Ascending aorta (tissue), 2 donors: ENCODE measurements around the gene AADACL3. TPM values are rescaled to one million over a fixed set of nuclear protein-coding genes. Genes with fewer than 3 reads are reported as not detected.
"Not testable (repeated sequence)": the region's sequence is repeated elsewhere in the genome, so short reads cannot be mapped to it uniquely, and the experiment has no call there.

ENCODE experiments used
- DNase-seq, 2 donors: peaks; one replicate each; pipeline ENCODE4 v3.0.0-alpha.2; 2019; ENCODE audit warnings: low spot score in 2 of 2
- H3K27ac ChIP-seq, 2 donors: fragments of 200-600 bp; sonication (generic); one replicate each; pipeline ENCODE4 v1.5.1; 2016 to 2017; ENCODE audit warnings: mild to moderate bottlenecking in 1 of 2
- H3K27me3 ChIP-seq: fragments of 200-600 bp; sonication (generic); one replicate; pipeline ENCODE4 v1.5.1; 2017
- H3K36me3 ChIP-seq, 2 donors: fragments of 200-600 bp; sonication (generic); one replicate each; pipeline ENCODE4 v1.5.1; 2016
- H3K4me1 ChIP-seq, 2 donors: fragments of 200-600 bp; sonication (generic); one replicate each; pipeline ENCODE4 v1.5.1; 2016 to 2017; ENCODE audit warnings: mild to moderate bottlenecking in 1 of 2
- H3K4me3 ChIP-seq, 2 donors: fragments of 200-600 bp; sonication (generic); one replicate each; pipeline ENCODE4 v1.5.1; 2016 to 2017; ENCODE audit warnings: mild to moderate bottlenecking in 1 of 2
- H3K9me3 ChIP-seq, 2 donors: fragments of 200-600 bp; sonication (generic); one replicate each; pipeline ENCODE4 v1.5.1; 2016
- CTCF ChIP-seq, 3 experiments: fragments of 200-600 bp in 2 of 3; fragments of 450-650 bp in 1 of 3; sonication (generic) in 2 of 3; IDR thresholded peaks; one replicate each; pipeline ENCODE4 v1.5.1; 2016 to 2019; ENCODE audit warnings: antibody characterized with exemption in 3 of 3, mild to moderate bottlenecking in 1 of 3, moderate library complexity in 1 of 3
- intact Hi-C: fragments of 100-400 bp; cut with DNase I; formaldehyde crosslinking; loops from one replicate; pipeline ENCODE4 v1.15.1; 2023
- total RNA-seq: library from RNA; depleted of rRNA; stranded (reverse); fragments of >200 nt; gene quantifications from one replicate; pipeline ENCODE4 v1.1.0, GENCODE V29; 2016

AADACL3 gene
- total RNA-seq, 1 donor from 2014 or later = not detected

- no peaks in the 10 kb centered on the region for H3K36me3 ChIP-seq
- no peaks in the 10 kb centered on the region for H3K9me3 ChIP-seq
- no peak overlapping the region for H3K4me3 ChIP-seq
- no peak for DNase-seq
- no peak overlapping the region for H3K27ac ChIP-seq
- H3K27me3 ChIP-seq = no peaks in the 10 kb centered on the region
- no peaks in the 10 kb centered on the region for H3K4me1 ChIP-seq
- TF ChIP-seq CTCF (IDR thresholded peaks at IDR 0.05) = no peak
- intact Hi-C loops = no loop called here
These were observed 6.2 kb upstream of the AADACL3 start for GRCh38 chr1:12709696-12710095.

GRCh38 chr1:12711536-12711935, 4.4 kb upstream of the AADACL3 start:
- Histone ChIP-seq H3K27ac (no peak overlapping the region), H3K4me3 (no peak overlapping the region), H3K9me3 (no peaks in the 10 kb centered on the region), H3K27me3 (no peaks in the 10 kb centered on the region), H3K4me1 (no peaks in the 10 kb centered on the region), H3K36me3 (no peaks in the 10 kb centered on the region)
- no peak for TF ChIP-seq CTCF (IDR thresholded peaks at IDR 0.05)
- DNase-seq = no peak
- intact Hi-C loops = no loop called here

GRCh38 chr1:12712076-12712475, 3.8 kb upstream of the AADACL3 start:
- Histone ChIP-seq H3K4me1 (no peaks in the 10 kb centered on the region), H3K27me3 (no peaks in the 10 kb centered on the region), H3K36me3 (no peaks in the 10 kb centered on the region), H3K4me3 (no peak overlapping the region), H3K27ac (no peak overlapping the region), H3K9me3 (no peaks in the 10 kb centered on the region)
- intact Hi-C loops = no loop called here
- TF ChIP-seq CTCF (IDR thresholded peaks at IDR 0.05) = no peak
- no peak for DNase-seq

GRCh38 chr1:12712929-12713328, 3.0 kb upstream of the AADACL3 start:
- Histone ChIP-seq H3K36me3 (no peaks in the 10 kb centered on the region), H3K27ac (no peak overlapping the region), H3K9me3 (no peaks in the 10 kb centered on the region), H3K4me1 (no peaks in the 10 kb centered on the region), H3K27me3 (no peaks in the 10 kb centered on the region), H3K4me3 (no peak overlapping the region)
- DNase-seq = no peak
- no peak for TF ChIP-seq CTCF (IDR thresholded peaks at IDR 0.05)
- intact Hi-C loops = no loop called here

- H3K27me3 ChIP-seq, DNase-seq, intact Hi-C loops, H3K36me3 ChIP-seq, H3K9me3 ChIP-seq, H3K4me1 ChIP-seq, H3K27ac ChIP-seq, H3K4me3 ChIP-seq: not testable (repeated sequence)
These were observed 2.3 kb upstream of the AADACL3 start for GRCh38 chr1:12713651-12714050.

GRCh38 chr1:12714710-12715475, 1.0 kb upstream of the AADACL3 start:
- DNase-seq = no peak

More at GRCh38 chr1:12714710-12715475, 1.0 kb upstream of the AADACL3 start:
- intact Hi-C loops = no loop called here
- Histone ChIP-seq H3K27me3 (no peaks in the 10 kb centered on the region), H3K4me1 (no peaks in the 10 kb centered on the region), H3K36me3 (no peaks in the 10 kb centered on the region), H3K4me3 (no peak overlapping the region), H3K9me3 (no peaks in the 10 kb centered on the region), H3K27ac (no peak overlapping the region)
- no peak for TF ChIP-seq CTCF (IDR thresholded peaks at IDR 0.05)
